ENCODE data around the gene FBRS.

Gene FBRS

GRCh38 chr16:30699615-30700099, 41.4 kb downstream of the FBRS start:
- TF ChIP-seq CTCF (IDR thresholded peaks at IDR 0.05): no peak

DNA sequence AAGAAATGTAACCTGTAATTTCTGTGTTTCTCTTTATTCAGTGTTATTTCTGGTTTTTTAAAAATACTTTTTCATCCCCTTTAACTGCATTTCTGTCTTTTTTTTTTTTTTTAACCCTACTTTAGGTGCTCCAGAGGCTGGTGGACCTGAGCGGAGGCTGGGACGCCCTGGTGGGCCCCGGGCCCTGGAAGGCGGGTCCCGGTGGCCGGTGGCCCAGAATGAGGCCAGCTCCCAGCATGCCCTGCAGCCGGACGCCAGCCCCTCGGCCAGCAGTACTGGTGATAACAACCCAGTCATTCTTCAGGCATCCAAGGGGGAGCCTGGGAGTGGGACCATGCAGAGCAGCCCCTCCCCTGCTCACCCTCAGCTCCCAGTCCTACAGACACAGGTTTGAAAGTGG, 42.3 kb downstream of the FBRS start:
- TF ChIP-seq CTCF (IDR thresholded peaks at IDR 0.05): no peak

DNA sequence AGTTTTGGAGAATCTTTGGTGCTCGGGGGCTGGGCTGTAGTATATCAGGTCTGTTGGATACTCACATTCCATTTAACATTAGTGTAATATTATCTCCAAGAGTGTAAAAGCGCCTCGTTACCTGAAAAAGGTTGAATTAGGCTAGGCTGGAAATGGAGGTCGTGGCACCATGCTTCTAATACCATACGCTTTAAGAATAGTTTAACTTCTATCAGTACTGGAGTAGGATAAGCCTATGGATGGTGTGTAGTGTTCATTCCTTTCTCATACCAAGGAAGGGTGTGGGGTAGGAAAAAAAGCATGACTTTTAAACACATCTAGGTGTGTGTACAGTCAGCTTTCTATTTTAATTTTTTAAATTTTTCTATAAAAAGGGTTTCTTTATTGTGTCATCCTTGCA, 42.7 kb downstream of the FBRS start:
- no peak for TF ChIP-seq CTCF (IDR thresholded peaks at IDR 0.05)

GRCh38 chr16:30703971-30704370, 45.7 kb downstream of the FBRS start:
- no peak for TF ChIP-seq CTCF (IDR thresholded peaks at IDR 0.05)

- TF ChIP-seq CTCF (IDR thresholded peaks at IDR 0.05): no peak
These were observed 47.8 kb downstream of the FBRS start for GRCh38 chr16:30706046-30706445.

DNA sequence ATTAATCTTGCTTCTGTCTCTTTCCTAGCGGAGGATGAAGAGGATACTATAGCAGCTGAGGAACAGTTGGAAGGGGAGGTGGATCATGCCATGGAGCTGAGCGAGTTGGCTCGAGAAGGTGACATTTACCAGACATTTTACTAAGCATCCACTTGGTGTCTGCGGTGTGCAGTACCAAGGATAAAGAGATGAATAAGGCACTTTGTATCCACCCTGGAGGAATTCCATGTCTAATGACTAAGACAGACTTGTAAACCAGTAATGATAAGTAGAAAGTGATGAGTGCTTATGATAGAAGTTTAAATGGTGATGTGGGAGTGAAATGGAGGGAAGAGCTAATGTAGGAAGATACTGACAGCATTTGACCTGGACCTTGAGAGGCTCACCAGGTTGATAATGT, 52.7 kb downstream of the FBRS start:
- TF ChIP-seq CTCF (IDR thresholded peaks at IDR 0.05): no peak

DNA sequence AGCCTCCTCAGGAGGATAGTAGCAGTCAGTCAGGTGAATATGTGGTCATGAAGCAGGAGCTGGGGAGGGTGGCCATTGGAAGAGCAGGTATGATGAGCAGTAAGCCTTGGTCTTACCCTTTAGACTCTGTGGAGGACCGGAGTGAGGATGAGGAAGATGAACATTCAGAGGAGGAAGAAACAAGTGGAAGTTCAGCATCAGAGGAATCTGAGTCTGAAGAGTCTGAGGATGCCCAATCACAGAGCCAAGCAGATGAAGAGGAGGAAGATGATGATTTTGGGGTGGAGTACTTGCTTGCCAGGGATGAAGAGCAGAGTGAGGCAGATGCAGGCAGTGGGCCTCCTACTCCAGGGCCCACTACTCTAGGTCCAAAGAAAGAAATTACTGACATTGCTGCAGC, 53.5 kb downstream of the FBRS start:
- TF ChIP-seq CTCF (IDR thresholded peaks at IDR 0.05): no peak

DNA sequence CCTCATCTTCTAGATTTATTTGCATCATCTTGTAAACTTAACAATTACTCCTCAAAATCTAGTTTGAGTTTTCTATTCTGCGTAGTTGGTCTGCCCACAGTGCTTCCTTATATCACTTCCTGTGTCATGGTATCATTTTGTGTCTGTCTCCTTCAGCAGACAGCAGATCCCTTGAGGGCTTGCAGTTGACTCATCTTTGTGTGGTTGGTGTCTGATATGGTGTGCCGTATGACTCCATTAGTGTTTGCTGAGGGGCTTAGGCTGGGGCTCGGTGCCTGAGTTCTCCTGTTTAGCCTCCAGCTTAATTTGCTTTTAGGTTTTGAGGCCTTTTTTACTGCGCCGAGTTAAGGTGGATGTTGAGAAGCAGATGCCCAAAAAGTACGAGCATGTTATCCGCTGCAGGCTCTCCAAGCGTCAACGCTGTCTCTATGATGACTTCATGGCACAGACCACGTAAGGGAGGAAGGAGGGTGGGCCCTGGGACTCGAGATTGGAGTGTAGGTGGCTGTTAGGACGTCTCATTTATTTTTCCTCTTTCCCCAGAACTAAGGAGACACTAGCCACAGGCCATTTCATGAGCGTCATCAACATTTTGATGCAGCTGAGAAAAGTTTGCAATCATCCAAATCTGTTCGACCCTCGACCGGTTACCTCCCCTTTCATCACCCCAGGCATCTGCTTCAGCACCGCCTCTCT, 57.7 kb downstream of the FBRS start:
- no peak for TF ChIP-seq CTCF (IDR thresholded peaks at IDR 0.05)

Measured in LNCAP (cell line).